DLD1 (cell line): ENCODE measurements around the gene PNMT.

Experiments used
- in situ Hi-C: cut with HindIII; loops from 2 replicates; pipeline ENCODE4 v1.10.0; 2017; ENCODE audit warnings: low sequenced_read_pairs

Gene PNMT

DNA sequence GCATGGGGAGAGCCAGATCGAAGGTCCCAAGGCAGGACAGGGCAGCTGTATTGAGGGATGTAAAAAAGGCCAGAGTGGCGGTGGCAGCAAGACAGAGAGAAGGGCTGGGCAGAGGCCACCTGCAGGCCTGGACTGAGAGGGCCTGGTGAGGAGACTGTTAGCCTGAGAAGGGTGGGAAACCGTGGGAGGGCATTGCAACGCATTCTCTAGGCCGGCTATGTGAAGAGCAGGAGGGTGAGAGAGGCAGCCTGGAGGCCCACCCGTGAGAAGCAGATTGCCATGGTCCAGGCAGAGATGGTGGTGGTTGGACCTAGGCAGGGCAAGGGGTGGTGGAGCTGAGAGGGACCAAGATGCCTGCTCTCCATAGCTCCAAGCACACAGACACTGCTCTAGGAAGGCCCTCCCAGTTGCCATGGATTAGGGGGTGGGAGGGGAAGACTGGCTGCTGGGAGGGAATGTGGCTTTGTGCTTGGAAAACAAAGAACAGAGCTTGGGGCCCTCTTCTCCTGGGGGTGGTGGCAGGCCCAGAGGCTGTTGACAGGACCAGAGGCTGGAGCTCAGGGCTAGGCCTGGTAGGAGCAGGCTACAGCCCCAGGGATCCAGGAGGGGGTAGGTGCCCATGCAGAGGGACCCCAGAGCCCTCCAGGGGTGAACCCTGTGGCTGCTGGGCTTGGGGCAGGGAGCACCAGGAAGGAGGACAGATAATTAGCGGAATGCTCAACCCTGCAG lies 15.5 kb upstream of the PNMT start:
- in situ Hi-C loops = no loop called here

DNA sequence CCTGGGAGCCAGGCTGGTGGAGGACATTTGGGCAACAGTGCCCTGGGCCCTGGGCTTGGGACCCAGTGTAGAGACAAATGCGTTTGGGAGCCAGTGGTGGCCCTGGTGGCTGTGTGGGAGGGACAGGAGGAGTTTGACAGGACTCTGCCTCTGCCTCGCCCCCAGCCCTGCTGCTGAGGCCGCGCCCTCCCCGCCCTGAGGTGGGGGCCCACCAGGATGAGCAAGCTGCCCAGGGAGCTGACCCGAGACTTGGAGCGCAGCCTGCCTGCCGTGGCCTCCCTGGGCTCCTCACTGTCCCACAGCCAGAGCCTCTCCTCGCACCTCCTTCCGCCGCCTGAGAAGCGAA lies 15.0 kb upstream of the PNMT start:
- in situ Hi-C loops = no loop called here

DNA sequence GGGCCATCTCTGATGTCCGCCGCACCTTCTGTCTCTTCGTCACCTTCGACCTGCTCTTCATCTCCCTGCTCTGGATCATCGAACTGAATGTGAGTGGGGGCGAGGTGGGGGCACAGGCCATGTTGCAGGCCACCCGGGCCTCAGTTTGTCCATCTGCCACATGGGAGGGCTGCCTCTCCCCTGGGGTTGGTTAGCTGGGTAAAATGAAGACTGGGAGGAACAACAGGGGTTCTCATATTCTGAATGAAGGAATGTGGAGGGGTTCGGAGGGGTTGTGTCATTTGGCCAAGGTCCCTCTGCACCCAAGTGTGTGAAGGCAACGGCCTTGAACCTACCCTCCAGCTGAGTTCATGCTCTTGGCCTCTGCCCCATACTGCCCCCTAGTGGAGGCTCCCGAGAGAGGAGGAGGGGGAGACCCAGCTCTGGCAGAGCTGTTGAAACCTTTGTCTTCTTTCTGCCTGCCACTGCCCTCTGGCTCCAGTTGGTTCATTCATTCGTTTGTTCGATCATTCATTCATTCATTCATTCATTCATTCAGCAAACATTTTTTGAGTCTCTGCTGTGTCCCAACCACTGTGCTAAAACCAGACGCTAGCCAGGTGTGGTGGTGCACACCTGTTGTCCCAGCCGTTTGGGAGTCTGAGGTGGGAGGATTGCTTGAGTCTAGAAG lies 14.5 kb upstream of the PNMT start:
- in situ Hi-C loops = no loop called here

DNA sequence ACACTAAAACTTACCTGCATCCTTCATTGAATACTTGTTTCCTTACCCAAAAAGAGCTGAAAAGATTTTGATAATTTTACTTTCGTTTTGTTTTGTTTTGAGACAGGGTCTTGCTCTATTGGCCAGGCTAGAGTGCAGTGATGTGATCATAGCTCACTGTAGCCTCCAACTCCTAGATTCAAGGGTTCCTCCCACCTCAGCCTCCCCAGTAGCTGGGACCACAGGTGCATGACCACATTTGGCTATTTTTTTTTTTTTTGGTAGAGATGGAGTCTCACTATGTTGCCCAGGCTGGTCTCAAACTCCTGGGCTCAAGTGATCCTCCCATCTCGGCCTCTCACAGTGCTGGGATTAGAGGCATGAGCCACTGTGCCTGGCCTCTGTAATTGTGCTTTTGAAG lies 13.1 kb upstream of the PNMT start:
- in situ Hi-C loops = no loop called here

DNA sequence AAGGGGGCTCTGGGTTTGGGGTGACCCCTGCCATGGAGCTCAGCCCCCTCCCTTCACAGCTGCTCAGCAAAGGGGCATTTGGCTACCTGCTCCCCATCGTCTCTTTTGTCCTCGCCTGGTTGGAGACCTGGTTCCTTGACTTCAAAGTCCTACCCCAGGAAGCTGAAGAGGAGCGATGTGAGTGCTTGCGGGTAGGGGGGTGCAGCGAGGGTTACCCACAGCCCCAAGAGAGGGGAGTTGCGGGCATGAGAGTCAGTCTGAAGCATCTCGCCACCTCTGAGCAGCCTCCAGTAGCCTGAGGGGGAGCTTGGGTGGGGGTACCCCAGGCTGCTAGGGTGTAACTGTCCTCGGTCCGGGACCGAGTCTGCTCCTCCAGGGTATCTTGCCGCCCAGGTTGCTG lies 9.9 kb upstream of the PNMT start:
- in situ Hi-C loops = no loop called here

DNA sequence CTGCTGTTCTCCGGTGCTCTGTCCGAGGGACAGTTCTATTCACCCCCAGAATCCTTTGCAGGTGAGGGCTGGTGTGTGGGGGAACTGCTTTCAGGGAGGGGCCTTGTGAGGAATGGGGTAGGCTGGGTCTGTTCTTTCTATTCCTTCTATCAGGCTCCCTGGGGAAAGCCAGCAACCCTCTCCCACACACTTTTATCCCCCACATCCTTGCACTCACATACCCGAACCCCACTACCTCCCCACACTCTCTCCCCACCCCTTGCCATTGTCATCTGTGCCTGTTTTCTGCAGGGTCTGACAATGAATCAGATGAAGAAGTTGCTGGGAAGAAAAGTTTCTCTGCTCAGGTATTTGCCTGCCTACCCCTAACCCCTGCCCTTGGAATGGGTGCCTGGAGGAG lies 9.5 kb upstream of the PNMT start:
- in situ Hi-C loops = no loop called here

DNA sequence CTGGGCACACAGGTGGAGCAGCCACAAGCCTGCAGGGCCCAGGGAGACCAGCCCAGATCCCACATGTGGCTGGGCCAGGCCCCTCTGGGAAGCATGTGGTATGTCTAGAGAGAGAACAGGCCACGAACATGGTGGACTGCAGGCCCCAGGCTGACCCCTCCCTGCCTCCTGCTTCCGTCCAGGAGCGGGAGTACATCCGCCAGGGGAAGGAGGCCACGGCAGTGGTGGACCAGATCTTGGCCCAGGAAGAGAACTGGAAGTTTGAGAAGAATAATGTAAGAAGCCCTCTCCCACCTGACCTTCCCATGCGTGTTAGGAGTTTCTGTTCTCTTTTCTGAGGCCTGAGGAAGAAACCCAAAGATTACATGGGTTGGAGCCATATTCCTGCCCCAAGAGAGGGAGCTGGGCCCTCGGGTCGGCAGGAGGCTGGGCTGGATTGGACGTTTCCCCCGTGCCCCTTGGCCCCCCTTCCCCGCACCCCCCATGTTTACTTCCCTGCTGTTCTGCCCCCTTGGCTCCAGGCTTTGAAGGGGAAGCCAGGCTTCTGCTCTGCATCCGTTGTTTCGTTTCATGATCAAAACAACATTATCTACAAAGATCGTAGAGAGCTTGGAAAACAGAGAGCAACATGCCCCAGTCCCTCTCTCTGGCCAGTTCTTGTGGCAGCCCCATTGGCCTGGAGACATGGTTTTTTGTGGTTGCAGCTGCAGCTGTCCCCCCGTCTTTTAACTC lies 8.8 kb upstream of the PNMT start:
- in situ Hi-C loops = no loop called here

DNA sequence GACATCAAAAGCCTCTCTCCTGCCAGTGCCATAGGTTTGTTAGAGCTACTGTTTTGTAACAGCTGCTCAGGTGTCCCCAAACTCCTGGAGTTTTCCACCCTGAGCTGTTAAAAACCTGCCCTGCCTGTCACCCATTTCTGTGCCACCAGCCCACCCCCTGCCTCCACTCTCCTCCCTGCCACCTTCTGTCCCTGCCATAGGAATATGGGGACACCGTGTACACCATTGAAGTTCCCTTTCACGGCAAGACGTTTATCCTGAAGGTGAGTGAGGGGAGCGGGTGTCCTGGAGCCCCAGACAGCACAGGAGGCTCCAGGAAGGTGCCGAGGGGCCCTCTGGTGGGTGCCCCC lies 8.3 kb upstream of the PNMT start:
- in situ Hi-C loops = no loop called here

DNA sequence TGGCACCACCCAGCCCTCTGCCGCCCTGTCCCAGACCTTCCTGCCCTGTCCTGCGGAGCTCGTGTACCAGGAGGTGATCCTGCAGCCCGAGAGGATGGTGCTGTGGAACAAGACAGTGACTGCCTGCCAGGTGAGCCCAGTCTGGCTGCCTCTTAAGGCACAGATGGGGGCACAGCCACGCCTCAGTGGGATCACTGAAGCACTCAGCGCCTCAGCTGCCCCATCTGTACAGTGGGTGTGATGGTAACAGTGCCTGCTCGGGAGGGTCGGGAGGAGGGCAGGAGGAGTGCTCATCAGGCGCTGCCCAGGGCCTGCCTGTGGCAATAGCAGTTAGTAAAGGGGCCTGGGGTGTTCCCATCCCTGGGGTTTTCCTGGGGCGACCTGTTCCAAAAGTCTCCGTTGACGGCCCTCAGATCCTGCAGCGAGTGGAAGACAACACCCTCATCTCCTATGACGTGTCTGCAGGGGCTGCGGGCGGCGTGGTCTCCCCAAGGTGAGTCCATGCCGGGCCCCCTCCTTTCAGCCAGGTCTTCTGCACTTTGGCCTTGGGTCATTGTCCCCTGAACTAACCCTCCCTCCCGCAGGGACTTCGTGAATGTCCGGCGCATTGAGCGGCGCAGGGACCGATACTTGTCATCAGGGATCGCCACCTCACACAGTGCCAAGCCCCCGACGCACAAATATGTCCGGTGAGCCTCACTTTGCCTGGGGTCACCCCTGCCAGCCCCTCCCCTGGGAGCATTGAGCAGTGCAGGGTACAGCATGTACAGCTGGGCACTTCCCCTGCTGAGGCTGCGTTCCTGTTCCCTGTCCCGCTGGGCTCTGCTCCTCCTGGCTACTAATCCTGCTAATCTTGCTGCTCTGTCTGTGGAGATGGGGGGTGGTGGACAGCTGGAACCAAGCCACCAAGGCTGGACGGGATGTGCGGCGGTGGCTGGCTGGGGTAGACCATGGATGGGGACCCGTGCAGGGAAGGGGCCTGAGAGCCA lies 7.6 kb upstream of the PNMT start:
- in situ Hi-C loops = no loop called here

DNA sequence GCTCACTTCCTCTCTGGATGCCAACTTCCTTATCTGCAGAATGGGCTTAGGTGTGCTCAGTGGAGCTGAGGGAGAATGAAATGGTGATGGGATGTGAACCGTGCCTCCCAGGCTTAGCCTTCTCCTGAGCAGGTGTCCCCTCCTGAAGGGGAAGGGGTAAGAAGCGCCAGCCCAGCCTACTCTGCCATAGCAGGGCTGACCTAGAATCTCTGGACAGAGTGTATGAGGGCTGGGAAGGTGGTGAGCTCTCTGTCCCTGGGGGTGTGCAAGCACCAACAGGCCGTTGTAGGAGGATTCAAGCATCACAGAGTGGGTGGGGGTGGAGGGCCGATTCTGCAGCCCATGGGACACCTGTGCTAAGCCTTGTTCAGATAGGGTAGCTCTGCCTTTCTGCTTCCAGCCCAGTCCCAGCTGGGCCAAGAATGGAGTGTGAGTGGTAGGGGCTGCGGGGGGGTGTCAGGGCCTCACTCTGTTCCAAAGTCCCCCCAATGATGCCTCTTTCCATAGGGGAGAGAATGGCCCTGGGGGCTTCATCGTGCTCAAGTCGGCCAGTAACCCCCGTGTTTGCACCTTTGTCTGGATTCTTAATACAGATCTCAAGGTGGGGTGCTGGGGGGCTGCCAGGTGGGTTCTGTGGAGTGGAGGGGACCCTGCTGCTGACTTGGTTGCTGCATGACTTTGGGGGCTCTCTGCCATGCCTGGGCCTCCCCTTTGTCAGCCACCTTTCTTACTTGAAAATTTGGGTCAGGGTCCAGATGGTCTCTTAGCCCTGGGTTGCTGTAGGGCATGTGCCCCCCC lies 6.3 kb upstream of the PNMT start:
- in situ Hi-C loops = no loop called here

DNA sequence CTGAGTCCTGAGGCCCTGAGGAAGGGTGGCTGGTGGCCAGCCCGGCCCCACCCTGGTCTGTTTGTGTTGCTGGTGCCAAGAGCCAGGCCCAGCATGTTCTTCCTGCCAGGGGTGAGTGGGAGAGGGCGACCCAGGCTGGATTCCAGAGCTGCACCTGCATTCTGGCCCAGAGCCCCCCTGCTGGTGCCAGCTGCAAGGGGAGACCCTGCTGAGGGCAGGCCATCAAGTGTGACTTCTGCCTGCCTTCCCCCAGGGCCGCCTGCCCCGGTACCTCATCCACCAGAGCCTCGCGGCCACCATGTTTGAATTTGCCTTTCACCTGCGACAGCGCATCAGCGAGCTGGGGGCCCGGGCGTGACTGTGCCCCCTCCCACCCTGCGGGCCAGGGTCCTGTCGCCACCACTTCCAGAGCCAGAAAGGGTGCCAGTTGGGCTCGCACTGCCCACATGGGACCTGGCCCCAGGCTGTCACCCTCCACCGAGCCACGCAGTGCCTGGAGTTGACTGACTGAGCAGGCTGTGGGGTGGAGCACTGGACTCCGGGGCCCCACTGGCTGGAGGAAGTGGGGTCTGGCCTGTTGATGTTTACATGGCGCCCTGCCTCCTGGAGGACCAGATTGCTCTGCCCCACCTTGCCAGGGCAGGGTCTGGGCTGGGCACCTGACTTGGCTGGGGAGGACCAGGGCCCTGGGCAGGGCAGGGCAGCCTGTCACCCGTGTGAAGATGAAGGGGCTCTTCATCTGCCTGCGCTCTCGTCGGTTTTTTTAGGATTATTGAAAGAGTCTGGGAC lies 5.5 kb upstream of the PNMT start:
- in situ Hi-C loops = no loop called here

DNA sequence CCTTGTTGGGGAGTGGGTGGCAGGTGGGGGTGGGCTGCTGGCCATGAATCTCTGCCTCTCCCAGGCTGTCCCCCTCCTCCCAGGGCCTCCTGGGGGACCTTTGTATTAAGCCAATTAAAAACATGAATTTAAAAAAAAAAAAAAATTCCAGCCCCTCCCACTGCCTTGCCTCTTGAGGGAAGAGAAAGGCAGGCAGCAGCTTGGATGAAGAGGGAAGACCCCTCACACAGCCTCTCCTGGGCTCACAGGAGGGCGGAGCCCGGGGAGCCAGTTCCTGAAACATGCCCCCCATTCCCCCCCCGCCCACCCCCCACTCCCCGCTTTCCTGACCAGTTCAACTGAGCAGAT lies 4.9 kb upstream of the PNMT start:
- in situ Hi-C loops = no loop called here

DNA sequence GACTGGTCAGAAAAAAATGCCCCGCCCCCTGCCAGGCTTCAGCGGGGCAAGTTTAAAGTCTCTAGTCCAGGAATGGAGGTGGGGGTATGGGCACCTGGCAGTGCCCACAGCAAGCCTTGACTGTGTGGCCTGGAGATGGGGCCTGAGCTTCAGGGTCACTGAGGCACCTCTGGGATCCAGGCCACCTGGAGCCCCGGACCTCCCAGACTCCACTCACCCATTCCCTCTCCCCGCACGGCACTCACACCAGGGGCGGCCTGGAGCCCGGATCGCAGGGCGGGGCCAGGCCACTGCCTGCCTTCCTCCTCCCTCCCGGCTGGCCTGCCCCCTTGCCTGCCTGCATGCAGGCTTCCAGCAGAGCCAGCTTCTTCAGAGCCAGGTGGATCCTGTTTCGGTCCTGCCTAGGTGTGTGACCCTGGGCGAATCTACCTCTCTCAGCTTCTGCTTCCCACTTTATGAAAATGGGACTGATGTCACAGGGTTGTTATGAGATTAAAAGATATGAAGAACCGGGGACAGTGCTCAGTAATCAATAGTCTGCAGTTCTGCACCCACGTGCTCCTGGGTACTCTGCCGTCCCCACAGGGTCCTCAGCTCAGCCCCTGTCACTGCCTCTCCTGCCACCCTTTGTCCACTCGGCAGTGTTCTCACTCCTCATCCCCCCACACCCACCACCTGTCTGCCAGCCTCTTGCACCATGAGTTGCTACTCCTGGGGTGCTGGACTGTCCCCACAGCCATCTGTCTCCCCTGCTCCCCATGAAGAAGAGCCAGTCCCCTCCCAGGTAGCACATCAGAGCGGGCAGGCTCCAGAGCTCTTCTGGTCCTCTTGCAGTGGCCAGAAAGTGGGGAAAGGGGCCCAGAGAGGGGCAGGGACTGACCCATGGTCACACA lies 4.3 kb upstream of the PNMT start:
- in situ Hi-C loops = no loop called here

DNA sequence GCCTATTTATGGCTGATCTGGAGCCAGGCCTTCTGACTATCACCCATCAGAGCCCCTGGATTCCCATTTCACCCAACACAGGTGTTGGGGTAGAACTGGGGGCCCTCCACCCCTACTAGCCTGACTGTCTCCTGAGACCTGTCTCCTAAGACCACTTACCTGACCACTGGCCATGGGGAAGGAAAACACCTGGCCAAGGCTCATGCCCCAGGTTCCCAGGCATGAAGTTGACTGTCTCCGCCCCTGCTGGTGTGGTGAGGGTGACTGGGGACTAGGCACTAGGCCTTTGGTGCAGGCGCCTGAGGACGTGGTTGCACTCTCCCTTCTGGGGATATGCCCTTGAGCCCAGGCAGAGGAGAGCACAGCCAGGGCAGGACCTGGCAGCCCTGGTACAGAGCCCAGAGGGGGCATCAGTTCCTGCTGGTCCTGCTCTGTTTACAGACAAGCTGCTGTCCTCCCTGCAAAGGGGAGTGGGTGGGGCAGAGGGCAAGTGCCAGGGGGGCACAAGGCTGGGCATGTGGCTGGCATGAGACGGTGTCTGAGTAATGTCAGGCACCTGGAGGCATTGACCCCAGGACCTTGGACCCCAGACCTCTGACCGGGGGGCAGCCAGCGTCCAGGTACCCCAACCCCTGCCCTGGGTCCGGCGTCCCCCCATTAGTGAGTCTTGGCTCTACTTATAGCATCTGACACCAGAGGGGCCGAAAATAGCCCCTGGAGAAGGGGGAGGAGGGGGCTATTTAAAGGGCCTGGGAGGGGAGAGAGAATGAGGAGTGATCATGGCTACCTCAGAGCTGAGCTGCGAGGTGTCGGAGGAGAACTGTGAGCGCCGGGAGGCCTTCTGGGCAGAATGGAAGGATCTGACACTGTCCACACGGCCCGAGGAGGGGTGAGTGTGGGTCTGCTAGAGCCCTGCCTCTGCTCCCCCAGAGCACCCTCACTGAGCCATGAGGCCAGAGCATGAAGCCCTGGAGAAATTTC lies 3.4 kb upstream of the PNMT start, which contains the start of gene TCAP:
TCAP (plus strand) TSS at position 769 of the 981 bp plus-strand sequence; CDS start at position 780, 11 bp downstream.
- in situ Hi-C loops = no loop called here

DNA sequence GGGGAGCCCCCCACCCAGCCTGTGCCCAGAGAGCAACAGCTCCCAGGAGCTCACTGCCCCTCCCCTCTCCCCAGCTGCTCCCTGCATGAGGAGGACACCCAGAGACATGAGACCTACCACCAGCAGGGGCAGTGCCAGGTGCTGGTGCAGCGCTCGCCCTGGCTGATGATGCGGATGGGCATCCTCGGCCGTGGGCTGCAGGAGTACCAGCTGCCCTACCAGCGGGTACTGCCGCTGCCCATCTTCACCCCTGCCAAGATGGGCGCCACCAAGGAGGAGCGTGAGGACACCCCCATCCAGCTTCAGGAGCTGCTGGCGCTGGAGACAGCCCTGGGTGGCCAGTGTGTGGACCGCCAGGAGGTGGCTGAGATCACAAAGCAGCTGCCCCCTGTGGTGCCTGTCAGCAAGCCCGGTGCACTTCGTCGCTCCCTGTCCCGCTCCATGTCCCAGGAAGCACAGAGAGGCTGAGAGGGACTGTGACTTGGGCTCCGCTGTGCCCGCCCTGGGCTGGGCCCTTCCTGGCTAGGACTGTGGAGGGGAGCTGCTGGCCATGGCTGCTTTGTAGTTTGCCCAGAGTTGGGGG lies 2.5 kb upstream of the PNMT start:
- in situ Hi-C loops = no loop called here

DNA sequence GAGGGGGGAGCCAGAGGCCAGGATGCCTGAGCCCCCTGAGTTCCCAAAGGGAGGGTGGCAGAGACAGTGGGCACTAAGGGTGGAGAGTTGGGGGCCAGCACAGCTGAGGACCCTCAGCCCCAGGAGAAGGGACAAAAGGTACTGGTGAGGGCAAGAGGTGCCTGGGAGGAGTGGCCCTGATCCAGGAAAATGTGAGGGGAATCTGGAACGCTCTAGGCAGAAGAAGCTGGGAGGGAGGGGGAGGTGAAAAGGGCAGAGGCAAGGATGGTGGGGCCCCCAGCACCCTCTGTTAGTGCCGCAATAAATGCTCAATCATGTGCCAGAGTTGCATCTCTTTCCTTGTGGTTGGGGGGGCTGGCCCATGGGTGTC lies 2.0 kb upstream of the PNMT start:
- in situ Hi-C loops = no loop called here

DNA sequence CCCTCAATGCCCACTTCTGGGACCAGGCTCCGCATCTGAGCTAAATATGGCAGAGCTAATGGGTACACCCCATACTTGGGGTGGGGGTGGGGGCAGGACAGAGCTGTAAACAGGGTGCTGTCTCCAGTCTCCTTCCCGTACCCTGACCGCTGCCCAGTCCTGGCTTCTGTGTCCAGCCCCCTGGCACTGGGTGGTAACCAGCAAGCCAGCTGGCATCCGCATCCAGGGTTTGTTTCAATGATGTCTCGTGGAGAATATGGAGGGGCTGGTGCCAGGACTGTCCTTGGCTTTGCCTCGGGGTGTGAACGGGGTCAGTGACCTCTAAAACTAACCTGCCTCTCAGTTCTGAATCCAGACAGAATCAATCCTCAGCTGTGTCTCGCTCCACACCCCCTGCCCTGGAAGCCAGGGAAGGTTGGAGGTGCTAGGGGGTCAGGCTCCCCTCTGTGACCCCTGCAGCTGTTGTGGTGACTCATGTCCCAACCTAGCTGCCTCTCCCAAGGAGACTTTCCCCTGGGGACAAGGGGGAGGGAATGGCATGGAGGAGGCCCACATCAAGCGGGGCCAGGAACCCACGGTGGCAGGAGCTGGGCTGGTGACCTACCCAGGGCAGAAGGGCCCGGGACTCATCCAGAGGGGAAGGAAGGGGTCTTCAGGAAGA lies 1.5 kb upstream of the PNMT start:
- in situ Hi-C loops = no loop called here
